Measurements from ENCODE around the gene PKN2. TPM values are rescaled to one million over a fixed set of nuclear protein-coding genes. Genes with fewer than 3 reads are reported as not detected.

The PKN2 gene
- total RNA-seq, 4 donors from 2014 or later = 33.5 to 77.7 (median 52.9) TPM

DNA sequence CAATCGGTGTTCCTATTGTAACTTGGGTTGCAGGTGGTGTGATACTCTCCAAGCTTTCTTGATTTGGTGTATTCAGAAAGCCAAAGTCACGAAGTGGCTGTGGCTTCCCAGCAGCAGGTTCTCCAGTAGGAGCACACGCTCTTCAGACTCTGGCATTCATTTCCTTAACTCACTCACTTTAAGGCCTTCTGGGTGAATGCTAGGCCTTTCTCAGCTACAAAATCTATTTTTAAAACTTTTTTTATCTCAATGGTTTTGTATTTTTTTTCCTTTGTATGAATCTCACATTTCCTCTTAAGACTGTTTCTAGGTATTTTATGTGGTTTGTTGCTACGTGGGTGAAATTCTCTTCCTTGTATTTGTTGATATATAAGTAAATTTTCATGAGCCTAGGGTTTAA, 22.9 kb upstream of the PKN2 start:
- intact Hi-C loops (cut with DNase I; ENCODE audit: low total_unique reads) = no loop called here
- H3K36me3 ChIP-seq = no peaks in the 10 kb centered on the region
- H3K4me1 ChIP-seq = no peaks in the 10 kb centered on the region
- no peak overlapping the region for H3K27ac ChIP-seq
- no peaks in the 10 kb centered on the region for H3K27me3 ChIP-seq
- TF ChIP-seq, protein P1, sequence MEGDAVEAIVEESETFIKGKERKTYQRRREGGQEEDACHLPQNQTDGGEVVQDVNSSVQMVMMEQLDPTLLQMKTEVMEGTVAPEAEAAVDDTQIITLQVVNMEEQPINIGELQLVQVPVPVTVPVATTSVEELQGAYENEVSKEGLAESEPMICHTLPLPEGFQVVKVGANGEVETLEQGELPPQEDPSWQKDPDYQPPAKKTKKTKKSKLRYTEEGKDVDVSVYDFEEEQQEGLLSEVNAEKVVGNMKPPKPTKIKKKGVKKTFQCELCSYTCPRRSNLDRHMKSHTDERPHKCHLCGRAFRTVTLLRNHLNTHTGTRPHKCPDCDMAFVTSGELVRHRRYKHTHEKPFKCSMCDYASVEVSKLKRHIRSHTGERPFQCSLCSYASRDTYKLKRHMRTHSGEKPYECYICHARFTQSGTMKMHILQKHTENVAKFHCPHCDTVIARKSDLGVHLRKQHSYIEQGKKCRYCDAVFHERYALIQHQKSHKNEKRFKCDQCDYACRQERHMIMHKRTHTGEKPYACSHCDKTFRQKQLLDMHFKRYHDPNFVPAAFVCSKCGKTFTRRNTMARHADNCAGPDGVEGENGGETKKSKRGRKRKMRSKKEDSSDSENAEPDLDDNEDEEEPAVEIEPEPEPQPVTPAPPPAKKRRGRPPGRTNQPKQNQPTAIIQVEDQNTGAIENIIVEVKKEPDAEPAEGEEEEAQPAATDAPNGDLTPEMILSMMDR (IDR thresholded peaks at IDR 0.05) = no peak
- no peak for TF ChIP-seq POLR2A (IDR thresholded peaks at IDR 0.05)
- H3K9me3 ChIP-seq = no peaks in the 10 kb centered on the region
- no peak for DNase-seq
- H3K4me3 ChIP-seq = no peak overlapping the region

DNA sequence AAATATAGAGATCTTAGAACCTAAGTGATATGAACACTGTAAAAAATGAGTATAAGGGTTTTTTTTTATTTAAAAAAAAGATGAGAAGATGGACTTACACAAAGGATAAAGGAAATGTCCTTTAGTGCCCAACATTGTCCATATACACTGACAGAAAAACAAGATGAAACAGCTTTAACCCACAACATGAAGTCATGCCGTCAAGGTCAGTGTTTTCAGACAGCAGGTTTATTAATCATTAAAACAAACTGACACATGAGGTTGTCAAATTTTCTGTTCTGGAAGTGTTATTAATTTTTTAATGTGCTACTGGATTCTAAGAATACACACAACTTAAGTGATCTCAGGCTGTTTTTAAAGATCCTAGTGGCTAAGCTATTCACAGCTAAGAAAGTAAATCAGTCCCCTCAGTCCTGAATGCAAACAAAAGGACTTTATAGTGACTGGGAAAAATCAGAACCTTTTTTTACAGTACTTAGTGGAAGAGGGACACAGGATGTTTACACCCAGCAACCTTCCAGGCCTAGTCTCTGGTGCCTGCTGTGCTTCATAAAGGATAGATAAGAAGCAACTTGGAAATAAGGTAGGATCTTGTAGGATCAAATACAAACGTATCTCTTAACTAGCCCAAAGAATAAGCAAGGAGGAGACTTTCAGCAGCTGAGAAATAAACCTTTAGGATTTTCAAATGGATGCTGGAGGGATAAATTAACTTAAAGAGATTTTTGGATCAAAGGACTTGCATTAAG, 21.9 kb upstream of the PKN2 start:
- H3K9me3 ChIP-seq = no peaks in the 10 kb centered on the region
- no peak overlapping the region for H3K27ac ChIP-seq
- H3K36me3 ChIP-seq = no peaks in the 10 kb centered on the region
- H3K4me3 ChIP-seq = no peak overlapping the region
- H3K27me3 ChIP-seq = no peaks in the 10 kb centered on the region
- no peak for TF ChIP-seq POLR2A (IDR thresholded peaks at IDR 0.05)
- TF ChIP-seq, protein P1 (IDR thresholded peaks at IDR 0.05) = no peak
- H3K4me1 ChIP-seq = no peaks in the 10 kb centered on the region
- intact Hi-C loops (cut with DNase I; ENCODE audit: low total_unique reads) = no loop called here
- no peak for DNase-seq

DNA sequence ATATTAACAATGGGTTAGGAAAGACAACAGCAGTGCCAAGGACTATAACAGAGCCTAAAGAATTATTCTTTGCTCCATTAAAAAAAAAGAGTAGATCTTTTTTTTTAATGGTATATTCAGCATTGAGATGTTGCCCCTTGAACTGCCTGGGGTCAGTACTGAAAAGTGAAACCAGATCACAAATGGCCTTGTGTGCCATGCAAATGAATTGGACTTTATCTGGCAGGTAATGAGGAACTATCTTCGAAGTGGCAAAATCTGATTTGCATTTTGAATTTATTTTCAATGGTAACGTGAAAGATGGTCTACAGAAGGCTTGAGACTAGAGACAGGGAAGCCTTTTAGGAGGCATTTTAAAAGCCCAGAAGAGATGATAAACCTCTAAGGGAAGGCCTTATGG, 21.4 kb upstream of the PKN2 start:
- Histone ChIP-seq H3K27ac (no peak overlapping the region), H3K4me3 (no peak overlapping the region), H3K36me3 (no peaks in the 10 kb centered on the region), H3K27me3 (no peaks in the 10 kb centered on the region), H3K9me3 (no peaks in the 10 kb centered on the region), H3K4me1 (no peaks in the 10 kb centered on the region)
- DNase-seq = no peak
- TF ChIP-seq, protein P1 (IDR thresholded peaks at IDR 0.05) = no peak
- no peak for TF ChIP-seq POLR2A (IDR thresholded peaks at IDR 0.05)
- intact Hi-C loops (cut with DNase I; ENCODE audit: low total_unique reads) = no loop called here

DNA sequence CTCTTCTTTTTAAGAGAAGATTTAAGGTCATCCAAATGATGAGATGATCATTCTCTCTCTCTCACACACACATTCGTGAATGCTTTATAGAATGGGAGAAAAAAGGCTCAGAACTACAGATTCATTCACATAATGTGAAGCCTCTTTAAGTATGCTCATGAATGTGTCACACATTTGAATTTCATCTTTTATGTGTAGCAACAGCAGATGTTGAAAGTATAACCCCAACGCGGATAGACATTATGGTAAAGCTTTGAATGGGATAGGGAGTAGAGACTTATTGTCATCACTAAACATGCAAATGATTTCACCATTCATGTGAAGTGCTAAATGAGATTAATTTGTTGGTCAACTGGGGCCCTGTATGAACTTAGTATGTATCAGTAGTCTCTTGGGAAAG, 15.7 kb upstream of the PKN2 start:
- Histone ChIP-seq H3K4me1 (no peaks in the 10 kb centered on the region), H3K9me3 (no peaks in the 10 kb centered on the region), H3K27ac (no peak overlapping the region), H3K4me3 (no peak overlapping the region), H3K36me3 (no peaks in the 10 kb centered on the region), H3K27me3 (no peaks in the 10 kb centered on the region)
- intact Hi-C loops (cut with DNase I; ENCODE audit: low total_unique reads) = no loop called here
- TF ChIP-seq, protein P1 (IDR thresholded peaks at IDR 0.05) = no peak
- TF ChIP-seq POLR2A (IDR thresholded peaks at IDR 0.05) = no peak
- DNase-seq = no peak

DNA sequence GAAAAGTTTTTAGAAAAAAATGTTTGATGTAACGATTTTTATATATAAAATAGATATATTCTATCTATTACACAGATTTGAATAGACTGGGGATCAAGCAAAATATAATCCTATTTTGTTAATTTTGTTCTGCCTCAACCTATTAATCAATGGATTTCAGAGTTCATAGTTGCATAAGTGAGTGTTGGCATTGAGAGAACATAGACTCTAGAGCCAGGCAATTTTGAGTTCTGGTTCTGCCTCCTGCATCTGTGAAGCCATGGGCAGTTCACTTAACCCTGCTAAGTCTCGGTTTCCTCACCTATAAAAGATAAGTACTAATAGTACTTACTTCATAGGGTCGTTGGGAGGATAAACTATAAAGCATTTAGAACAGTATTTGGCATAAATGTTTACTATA, 13.6 kb upstream of the PKN2 start:
- no peaks in the 10 kb centered on the region for H3K27me3 ChIP-seq
- TF ChIP-seq, protein P1 (IDR thresholded peaks at IDR 0.05) = no peak
- TF ChIP-seq POLR2A (IDR thresholded peaks at IDR 0.05) = no peak
- DNase-seq = no peak

More for the DNA sequence above, 13.6 kb upstream of the PKN2 start:
- Histone ChIP-seq H3K36me3 (no peaks in the 10 kb centered on the region), H3K27ac (no peak overlapping the region), H3K4me1 (no peaks in the 10 kb centered on the region), H3K4me3 (no peak overlapping the region), H3K9me3 (no peaks in the 10 kb centered on the region)
- intact Hi-C loops (cut with DNase I; ENCODE audit: low total_unique reads) = no loop called here
